ENCODE data around the gene RNF26.

RNF26 gene

DNA sequence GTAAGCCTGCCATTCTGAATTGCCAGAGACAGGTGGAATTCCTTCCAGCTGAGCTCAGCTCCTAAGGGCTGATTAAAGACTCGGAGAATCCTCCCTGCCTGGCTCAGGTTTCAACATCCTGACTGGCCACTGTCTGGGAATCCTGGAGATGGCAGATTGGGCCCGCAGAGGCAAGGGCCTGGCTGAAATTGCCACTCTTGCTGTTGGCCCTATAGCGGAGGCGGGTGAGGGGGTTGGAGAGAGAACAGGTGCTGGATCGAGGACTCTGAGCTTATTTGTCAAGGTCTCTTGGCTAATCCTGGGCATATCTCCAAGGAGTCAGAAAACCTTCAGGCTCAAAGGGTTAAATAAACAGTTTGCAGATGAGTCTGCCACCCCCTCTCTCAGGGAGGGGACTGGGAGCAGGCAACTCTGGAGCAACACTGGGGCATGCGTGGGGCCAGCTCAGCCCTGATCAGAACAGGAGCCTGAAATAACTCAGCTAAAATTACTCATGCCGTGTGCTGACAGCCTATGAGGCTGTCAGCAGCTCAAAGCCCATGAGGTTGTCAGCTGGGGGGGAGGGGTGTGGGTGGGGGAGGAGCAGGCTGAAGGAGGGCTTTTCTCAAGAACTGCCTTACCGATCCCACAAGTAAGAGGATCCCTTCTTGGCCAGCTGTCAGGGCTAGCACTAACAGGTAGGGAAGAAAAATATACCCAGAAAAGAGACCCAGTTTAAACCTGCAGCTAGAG, 26.9 kb downstream of the RNF26 start (continued):
- TF ChIP-seq ZFP3 (tag by site-specific recombination; IDR thresholded peaks at IDR 0.05; ENCODE audit: low read depth) (no peak), ZBTB21 (tag by site-specific recombination; IDR thresholded peaks at IDR 0.05) (no peak), FEZF1 (tag by site-specific recombination; IDR thresholded peaks at IDR 0.05) (peak; percentile 55), ZNF311 (tag by site-specific recombination; IDR thresholded peaks at IDR 0.05; ENCODE audit: borderline replicate concordance) (no peak), ZNF37A (tag by site-specific recombination; IDR thresholded peaks at IDR 0.05) (no peak), ZNF621 (tag by site-specific recombination; IDR thresholded peaks at IDR 0.05) (no peak), HOXA7 (CRISPR knock-in tag; IDR thresholded peaks at IDR 0.05; ENCODE audit: borderline replicate concordance) (no peak), ZNF600 (tag by site-specific recombination; IDR thresholded peaks at IDR 0.05) (peak; percentile 88), ZNF112 (tag by site-specific recombination; IDR thresholded peaks at IDR 0.05) (no peak), ZFP37 (tag by site-specific recombination; IDR thresholded peaks at IDR 0.05) (0 out of 2 replicates have a peak, but pooled peaks have one; percentile 26), SETDB1 (IDR thresholded peaks at IDR 0.05; ENCODE audit: insufficient read length, low read length) (no peak), ZNF19 (tag by site-specific recombination; IDR thresholded peaks at IDR 0.05; ENCODE audit: low read depth) (no peak), ZNF558 (tag by site-specific recombination; IDR thresholded peaks at IDR 0.05) (0 out of 2 replicates have a peak, but pooled peaks have one; percentile 19), ZNF239 (tag by site-specific recombination; IDR thresholded peaks at IDR 0.05) (no peak), ZNF548 (tag by site-specific recombination; IDR thresholded peaks at IDR 0.05) (no peak), ZNF121 (tag by site-specific recombination; IDR thresholded peaks at IDR 0.05) (no peak), ZNF302 (tag by site-specific recombination; IDR thresholded peaks at IDR 0.05; ENCODE audit: low read depth) (no peak), TCF7L2 (IDR thresholded peaks at IDR 0.05; ENCODE audit: borderline replicate concordance, low read depth, low read length) (no peak), ZNF433 (tag by site-specific recombination; IDR thresholded peaks at IDR 0.05; ENCODE audit: low read depth) (no peak), WT1 (tag by site-specific recombination; IDR thresholded peaks at IDR 0.05) (peak; percentile 88), ZNF514 (tag by site-specific recombination; IDR thresholded peaks at IDR 0.05) (no peak), ZNF184 (tag by site-specific recombination; IDR thresholded peaks at IDR 0.05) (no peak), ZNF169 (tag by site-specific recombination; IDR thresholded peaks at IDR 0.05) (no peak), ZBTB7A (tag by site-specific recombination; IDR thresholded peaks at IDR 0.05; ENCODE audit: low read depth) (no peak), ZNF391 (tag by site-specific recombination; IDR thresholded peaks at IDR 0.05; ENCODE audit: borderline replicate concordance, low read depth) (no peak), ZNF473 (tag by site-specific recombination; IDR thresholded peaks at IDR 0.05) (no peak), ZFP41 (tag by site-specific recombination; IDR thresholded peaks at IDR 0.05; ENCODE audit: borderline replicate concordance) (no peak), ZNF48 (tag by site-specific recombination; IDR thresholded peaks at IDR 0.05) (no peak)
- TF ChIP-seq, protein P1, sequence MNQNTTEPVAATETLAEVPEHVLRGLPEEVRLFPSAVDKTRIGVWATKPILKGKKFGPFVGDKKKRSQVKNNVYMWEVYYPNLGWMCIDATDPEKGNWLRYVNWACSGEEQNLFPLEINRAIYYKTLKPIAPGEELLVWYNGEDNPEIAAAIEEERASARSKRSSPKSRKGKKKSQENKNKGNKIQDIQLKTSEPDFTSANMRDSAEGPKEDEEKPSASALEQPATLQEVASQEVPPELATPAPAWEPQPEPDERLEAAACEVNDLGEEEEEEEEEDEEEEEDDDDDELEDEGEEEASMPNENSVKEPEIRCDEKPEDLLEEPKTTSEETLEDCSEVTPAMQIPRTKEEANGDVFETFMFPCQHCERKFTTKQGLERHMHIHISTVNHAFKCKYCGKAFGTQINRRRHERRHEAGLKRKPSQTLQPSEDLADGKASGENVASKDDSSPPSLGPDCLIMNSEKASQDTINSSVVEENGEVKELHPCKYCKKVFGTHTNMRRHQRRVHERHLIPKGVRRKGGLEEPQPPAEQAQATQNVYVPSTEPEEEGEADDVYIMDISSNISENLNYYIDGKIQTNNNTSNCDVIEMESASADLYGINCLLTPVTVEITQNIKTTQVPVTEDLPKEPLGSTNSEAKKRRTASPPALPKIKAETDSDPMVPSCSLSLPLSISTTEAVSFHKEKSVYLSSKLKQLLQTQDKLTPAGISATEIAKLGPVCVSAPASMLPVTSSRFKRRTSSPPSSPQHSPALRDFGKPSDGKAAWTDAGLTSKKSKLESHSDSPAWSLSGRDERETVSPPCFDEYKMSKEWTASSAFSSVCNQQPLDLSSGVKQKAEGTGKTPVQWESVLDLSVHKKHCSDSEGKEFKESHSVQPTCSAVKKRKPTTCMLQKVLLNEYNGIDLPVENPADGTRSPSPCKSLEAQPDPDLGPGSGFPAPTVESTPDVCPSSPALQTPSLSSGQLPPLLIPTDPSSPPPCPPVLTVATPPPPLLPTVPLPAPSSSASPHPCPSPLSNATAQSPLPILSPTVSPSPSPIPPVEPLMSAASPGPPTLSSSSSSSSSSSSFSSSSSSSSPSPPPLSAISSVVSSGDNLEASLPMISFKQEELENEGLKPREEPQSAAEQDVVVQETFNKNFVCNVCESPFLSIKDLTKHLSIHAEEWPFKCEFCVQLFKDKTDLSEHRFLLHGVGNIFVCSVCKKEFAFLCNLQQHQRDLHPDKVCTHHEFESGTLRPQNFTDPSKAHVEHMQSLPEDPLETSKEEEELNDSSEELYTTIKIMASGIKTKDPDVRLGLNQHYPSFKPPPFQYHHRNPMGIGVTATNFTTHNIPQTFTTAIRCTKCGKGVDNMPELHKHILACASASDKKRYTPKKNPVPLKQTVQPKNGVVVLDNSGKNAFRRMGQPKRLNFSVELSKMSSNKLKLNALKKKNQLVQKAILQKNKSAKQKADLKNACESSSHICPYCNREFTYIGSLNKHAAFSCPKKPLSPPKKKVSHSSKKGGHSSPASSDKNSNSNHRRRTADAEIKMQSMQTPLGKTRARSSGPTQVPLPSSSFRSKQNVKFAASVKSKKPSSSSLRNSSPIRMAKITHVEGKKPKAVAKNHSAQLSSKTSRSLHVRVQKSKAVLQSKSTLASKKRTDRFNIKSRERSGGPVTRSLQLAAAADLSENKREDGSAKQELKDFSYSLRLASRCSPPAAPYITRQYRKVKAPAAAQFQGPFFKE (tag by site-specific recombination; IDR thresholded peaks at IDR 0.05; ENCODE audit: borderline replicate concordance): no peak
- TF ChIP-seq, protein P2, sequence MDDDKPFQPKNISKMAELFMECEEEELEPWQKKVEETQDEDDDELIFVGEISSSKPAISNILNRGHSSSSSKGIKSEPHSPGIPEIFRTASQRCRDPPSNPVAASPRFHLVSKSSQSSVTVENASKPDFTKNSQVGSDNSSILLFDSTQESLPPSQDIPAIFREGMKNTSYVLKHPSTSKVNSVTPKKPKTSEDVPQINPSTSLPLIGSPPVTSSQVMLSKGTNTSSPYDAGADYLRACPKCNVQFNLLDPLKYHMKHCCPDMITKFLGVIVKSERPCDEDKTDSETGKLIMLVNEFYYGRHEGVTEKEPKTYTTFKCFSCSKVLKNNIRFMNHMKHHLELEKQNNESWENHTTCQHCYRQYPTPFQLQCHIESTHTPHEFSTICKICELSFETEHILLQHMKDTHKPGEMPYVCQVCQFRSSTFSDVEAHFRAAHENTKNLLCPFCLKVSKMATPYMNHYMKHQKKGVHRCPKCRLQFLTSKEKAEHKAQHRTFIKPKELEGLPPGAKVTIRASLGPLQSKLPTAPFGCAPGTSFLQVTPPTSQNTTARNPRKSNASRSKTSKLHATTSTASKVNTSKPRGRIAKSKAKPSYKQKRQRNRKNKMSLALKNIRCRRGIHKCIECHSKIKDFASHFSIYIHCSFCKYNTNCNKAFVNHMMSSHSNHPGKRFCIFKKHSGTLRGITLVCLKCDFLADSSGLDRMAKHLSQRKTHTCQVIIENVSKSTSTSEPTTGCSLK (tag by site-specific recombination; IDR thresholded peaks at IDR 0.05): no peak
- TF ChIP-seq, protein P3, sequence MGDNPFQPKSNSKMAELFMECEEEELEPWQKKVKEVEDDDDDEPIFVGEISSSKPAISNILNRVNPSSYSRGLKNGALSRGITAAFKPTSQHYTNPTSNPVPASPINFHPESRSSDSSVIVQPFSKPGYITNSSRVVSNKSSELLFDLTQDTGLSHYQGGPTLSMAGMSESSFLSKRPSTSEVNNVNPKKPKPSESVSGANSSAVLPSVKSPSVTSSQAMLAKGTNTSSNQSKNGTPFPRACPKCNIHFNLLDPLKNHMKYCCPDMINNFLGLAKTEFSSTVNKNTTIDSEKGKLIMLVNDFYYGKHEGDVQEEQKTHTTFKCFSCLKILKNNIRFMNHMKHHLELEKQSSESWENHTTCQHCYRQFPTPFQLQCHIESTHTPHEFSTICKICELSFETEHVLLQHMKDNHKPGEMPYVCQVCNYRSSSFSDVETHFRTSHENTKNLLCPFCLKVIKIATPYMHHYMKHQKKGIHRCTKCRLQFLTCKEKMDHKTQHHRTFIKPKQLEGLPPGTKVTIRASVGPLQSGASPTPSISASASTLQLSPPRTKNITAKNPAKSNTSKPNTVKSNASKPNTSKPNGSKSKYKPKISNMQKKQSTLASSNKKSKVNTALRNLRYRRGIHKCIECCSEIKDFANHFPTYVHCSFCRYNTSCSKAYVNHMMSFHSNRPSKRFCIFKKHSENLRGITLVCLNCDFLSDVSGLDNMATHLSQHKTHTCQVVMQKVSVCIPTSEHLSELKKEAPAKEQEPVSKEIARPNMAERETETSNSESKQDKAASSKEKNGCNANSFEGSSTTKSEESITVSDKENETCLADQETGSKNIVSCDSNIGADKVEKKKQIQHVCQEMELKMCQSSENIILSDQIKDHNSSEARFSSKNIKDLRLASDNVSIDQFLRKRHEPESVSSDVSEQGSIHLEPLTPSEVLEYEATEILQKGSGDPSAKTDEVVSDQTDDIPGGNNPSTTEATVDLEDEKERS (tag by site-specific recombination; IDR thresholded peaks at IDR 0.05): no peak

Data from HEK293 (cell line).